HG03558 (cell line): ENCODE results near the gene CCDC178.
"Not testable (repeated sequence)": the region's sequence is repeated elsewhere in the genome, so short reads cannot be mapped to it uniquely, and the experiment has no call there.

Experiments used
- ATAC-seq: cut with Tn5 transposase; IDR thresholded peaks from one replicate; pipeline ENCODE4 v1.9.1; 2021; ENCODE audit warnings: moderate number of reproducible peaks; ENCODE audit not compliant: unreplicated experiment; ENCODE audit errors: extremely low read depth

Gene CCDC178

DNA sequence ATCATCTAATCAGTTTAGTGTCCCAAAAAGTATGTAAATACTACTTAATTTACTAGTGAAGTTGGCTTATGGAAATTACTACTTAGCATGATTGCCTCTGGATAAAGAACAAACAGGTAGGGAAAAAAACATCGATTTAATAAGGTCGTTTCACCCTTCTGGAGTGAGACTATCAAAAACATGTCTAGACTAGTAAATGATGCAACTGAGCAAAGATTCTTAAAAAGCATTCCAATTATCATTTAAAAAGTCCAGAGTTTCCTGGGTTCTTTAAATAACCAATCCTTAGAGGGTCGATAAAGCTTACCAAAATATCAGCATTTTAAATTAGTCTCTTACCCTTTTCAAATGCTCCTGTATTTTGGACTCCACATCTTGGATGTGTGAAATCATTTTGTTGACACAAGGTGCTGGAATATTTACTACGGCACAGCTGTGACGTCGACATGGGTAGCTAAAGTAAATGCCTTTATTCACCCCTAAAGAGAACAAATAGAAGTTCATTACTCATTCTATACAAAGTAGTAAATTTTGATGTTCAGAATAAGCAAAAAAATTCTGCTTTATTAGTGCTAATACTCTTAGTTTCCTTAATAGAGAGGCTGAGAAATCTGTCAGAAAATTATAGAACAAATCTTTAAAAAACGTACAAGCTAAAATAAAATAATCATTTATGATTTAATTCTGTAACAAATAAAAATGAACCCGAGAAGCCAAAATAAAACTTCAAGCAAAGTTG, 70.6 kb downstream of the CCDC178 start:
- no peak for ATAC-seq

DNA sequence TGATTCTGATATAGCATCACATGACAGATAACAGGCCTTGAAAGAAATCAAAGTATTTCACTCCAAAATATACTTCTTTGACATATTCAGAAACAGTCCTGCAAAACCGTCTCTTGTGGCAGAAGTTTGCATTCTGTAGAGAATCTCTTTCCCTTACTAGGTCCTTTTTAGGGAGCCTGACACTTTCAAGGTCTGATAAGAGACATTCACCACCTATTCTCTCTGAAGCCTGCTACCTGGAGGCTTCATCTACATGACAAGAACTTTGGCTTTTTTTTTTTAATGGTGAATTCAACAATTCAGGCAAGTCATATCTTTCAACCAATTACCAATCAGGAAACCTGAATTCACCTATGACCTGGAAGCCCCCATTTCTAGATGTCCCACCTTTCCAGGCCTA, 83.8 kb downstream of the CCDC178 start:
- no peak for ATAC-seq

DNA sequence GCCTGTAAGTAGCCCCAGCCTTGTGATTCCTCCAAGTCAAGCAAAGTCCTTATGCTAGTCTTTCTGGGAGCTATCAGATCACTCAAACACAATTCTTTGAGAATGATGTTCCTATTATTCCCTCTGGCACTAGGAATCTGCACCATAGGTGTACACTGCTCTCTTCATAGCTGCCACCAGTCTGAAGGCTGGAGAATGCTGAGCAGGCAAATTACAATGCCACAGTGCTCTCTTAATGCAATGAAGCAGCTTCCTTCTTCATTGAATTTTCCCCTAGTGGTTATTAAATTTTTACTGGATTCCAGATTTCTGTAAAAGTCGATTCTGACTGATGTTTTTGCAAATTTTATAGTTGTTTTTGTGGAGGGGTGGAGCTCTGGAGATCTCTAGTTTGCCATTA, 84.8 kb downstream of the CCDC178 start:
- ATAC-seq: no peak

DNA sequence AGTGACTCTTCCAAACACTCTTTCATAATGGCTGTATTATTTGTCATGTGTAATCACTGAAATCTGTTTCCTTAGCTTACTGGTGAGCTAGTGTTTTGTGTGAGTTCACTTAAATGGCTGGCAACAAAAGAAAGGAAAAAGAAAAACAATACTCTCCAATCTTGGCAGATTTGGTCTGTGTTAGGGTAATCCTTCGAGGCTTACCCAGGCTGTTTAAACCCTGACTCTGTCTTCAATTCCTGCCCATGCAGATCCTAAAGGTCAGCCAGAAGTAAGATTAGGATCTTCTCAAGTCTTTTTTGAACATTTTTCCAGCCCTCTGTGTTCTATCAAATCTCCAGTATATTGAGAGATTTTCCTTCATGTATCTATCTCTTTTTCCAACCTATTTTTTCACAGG, 85.3 kb downstream of the CCDC178 start:
- no peak for ATAC-seq

DNA sequence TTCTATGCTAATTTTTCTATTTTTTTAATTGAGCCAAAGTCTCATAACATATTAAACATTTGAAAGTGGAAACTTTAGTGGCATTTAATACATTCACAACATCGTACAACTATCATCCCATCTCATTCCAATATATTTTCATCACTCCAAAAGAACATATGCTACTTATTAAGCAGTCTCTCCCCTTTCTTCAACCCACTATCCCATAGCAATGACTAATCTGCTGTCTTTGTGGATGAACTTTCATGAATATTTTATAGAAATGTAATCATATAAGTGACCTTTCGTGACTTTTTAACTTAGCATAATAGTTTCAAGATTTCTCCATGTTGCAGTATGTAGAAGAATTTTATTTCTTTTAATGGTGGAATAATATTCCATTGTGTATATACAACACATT, 90.3 kb downstream of the CCDC178 start:
- no peak for ATAC-seq

DNA sequence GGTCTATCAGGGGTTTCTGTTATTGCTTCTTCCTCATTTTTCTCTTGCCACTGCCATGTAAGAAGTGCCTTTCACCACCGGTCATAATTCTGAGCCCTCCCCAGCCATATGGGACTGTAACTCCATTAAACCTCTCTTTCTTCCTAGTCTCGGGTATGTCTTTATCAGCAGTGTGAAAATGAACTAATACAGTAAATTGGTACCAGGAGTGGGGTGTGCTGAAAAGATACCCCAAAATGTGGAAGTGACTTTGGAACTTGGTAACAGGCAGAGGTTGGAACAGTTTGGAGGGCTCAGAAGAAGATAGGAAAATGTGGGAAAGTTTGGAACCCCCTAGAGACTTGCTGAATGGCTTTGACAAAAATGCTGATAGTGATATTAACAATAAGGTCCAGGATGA, 100.8 kb downstream of the CCDC178 start:
- not testable (repeated sequence) for ATAC-seq

DNA sequence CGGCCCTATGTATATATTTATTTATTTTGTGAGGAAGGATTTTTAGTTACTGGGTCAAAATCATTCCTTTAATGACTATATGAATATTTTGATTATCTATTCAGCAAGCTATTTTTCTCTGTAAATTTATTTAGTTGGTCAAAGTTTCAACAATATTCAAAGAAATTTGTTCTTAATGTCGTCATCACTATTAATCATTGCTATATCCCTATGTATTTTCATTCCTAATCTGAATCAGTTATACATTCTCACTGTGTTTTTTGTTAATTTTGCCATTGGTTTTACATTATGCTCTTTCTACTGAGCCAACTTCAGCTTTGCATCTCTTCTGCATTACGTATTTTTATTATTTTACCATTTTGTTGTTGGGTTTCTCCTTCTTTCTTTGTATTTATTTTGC, 105.7 kb downstream of the CCDC178 start:
- ATAC-seq: no peak

DNA sequence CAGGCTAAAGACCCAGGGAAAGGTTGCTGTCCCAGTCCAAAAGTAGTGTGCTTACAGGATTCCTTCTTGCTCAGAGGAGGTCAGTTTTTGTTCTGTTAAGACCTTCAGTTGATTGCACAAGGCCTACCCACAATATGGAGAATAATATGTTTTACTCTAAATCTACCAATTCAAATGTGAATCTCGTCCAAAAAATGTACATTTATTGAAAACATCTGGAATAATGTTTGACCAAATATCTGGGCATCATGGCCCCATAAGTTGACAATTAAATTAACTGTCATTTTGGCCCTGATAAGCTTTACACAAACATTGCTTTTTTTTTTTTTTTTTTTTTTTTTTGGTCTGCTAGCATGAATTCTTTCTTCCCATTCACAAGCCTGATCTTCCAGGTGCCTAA, 109.8 kb downstream of the CCDC178 start:
- no peak for ATAC-seq

DNA sequence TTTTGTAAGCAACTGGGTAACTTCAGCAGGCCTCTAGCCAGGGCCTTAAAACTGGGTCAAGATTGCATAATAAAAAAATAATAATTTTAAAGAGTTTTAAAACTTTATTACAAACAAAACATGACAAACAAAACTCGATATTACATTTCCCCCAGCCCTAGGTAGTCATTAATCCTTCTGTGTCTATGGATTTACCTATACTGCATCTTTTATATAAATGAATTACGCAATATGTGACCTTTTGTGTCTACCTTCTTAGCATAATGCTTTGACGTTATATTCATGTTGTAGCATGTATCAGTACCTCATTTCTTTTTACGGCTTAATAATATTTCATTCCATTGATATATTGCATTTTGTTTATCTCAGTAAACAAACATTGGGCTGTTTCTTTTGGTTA, 113.5 kb downstream of the CCDC178 start:
- ATAC-seq: no peak

DNA sequence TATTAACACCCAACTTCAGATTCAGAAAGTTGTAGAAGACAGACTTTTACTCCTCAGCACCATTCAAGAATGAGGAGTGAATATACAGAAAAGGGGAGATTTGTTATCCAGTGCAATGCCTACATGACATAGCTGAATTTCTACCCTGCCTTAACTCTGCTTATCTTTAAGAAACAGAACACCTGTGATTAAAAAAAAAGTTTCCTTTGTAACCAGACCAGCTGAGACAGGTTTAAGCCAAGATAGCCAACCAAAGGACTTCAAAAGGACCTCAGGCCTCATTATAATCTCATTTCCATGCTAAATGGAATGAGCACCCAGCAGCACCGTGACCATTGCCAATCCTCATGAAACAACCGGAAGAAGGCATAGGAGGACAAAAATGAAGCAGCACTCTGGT, 122.9 kb downstream of the CCDC178 start:
- no peak for ATAC-seq

DNA sequence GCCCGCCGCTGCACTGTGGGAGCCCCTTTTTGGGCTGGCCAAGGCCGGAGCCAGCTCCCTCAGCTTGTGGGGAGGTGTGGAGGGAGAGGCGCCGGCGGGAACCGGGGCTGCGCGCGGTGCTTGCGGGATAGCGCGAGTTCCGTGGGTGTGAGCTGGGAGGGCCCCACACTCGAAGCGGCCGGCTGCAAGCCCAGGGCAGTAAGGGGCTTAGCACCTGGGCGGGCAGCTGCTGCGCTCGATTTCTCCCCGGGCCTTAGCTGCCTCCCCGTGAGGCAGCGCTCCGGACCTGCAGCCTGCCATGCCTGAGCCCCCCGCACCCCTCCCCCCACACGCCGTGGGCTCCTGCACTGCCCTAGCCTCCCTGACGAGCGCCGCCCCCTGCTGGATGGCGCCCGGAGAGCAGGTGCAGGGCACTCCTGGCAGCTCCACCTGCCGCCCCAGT, 124.4 kb downstream of the CCDC178 start:
- ATAC-seq: no peak

DNA sequence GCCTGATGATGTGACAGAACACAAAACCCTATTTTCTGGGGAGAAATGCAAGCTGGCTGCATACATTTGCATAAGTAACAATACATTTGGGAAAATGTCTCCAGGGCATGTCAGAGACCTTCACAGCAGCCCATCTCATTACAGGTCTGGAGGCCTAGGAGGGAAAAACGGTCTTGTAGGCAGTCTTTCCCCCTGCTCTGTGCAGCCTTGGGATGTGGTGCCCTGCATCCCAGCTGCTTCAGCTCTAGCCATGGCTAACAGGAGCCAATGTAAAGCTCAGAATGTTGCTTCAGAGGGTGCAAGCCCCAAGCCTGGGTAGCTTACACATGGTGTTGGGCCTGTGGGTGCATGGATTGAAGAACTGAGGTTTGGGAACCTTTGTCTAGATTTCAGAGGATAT, 133.0 kb downstream of the CCDC178 start:
- no peak for ATAC-seq

DNA sequence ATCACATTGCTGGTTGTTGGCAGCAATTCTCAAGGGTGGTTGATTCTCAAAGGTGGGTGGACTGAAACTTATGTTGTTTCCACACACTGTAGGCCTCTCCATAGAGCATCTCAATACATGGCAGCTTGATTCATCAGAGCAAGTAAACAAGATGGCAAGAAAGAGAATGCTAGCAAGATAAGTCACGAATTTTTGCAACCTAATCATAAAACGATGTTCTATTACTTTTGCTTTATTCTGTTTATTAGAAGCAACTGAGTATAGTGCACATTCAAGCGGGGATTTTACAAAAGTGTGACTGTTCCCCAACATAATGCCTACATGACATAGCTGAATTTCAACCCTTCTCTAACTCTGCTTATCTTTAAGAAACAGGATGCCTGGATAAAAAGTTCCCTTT, 136.2 kb downstream of the CCDC178 start:
- no peak for ATAC-seq

DNA sequence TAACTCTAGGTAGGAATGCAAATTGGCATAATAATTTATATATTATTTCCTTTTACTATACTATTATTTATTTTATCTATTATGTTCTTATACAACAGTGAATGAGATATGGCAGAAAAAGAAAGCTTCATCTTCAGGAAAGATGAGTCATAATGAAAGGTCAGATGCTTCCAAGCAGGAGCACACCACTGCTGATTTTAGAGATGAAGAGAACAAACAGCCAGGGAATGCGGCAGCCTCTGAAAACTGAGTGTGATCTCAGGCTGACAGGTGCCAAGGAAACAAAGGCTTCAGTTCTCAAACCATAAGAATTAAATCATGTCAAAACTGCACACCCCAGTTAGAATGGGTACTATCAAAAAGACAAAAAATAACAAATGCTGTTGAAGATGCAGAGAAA, 149.0 kb downstream of the CCDC178 start:
- no peak for ATAC-seq

DNA sequence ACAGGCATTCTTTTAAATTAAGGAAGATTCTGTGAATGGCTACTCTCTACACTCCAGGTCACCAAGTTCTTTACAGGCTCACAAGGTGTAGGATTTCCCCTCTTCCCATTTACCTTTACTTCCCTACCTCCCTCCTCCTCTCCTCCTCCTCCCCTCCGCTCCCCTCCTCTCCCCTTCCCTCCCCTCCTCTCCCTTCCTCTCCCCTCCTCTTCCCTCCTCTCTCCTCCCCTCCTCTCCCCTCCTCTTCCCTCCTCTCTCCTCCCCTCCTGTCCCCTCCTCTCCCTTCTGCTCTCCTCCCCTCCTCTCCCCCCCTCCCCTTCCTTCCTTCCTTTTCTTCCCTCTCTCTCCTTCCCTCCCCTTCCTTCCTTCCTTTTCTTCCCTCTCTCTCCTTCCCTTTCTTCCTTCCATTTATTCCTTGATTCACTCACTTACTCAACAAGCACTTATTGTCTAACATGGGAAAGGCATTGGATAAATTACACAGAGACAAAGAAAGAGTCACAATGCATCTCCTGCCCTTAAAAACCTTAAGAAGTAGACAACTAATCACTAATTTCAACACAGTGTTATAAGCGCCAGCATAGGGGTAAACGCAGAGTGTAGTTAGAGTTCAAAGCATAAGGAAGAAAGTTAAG, 152.3 kb downstream of the CCDC178 start:
- no peak for ATAC-seq

DNA sequence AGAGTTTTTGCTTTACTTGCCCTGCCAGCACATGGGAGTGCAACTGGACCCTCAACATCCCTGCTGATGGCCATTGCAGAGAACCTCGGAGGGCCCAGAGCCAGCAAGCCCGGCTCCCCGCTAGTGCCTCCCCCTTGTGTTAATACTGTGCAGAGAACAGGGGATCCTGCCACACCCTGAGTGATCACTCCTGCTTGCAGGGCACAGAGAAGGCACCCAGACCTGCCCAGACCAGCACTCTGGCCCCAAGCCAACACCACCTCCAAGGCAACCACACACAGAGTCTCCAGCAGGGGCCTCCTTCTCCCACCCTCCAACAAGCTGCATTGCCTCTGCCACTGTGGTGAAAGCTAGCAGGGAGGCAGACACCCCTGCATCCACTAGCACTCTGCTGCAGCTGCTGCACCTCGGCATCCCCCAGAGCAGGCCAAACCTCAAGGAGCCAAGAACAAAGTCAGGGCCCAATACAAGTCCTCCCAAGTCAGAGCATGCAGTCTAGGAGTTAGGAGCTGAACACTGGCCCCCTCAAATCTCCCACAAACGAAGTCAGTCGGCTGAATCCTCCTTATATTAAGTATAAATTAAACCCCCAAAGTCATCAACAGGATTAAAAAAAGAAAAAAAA, 157.7 kb downstream of the CCDC178 start:
- no peak for ATAC-seq

DNA sequence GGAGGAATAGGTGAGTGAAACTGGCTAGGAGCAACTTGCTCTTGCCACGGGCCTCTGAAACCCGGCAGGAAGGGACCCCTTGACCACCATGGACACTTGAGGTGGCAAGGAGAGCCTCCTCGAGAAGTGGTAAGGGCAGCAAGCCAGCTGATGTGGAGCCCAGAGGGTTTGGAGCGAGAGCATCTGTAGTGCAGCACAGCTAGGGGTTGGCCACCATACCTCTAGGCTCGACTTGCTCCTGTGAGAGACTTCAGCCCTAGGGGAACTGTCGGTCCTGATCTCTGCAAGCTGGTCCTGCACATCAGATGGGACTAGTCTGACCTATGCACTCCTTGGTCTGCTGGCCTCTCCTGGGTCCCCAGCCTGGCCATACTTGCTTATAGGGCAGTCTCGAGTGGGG, 158.4 kb downstream of the CCDC178 start:
- no peak for ATAC-seq

DNA sequence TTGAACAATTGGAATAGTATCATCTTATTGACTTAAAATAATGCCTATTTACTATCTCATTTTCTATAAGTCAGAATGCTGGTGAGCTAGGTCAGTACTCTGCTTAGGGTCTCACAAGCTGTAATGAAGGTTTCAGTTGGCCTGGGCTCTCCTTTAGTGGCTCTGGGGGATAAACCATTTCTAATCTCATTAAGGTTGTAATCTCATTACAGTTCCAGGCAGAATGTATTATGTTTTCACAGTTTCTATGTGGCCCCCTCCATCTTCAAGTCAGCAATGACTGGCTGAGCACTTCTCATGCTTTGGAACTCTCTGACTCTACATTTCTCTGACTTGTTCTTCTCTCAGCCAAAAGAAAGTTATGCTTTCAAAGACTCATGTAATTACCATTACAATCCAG, 163.1 kb downstream of the CCDC178 start:
- ATAC-seq: no peak

DNA sequence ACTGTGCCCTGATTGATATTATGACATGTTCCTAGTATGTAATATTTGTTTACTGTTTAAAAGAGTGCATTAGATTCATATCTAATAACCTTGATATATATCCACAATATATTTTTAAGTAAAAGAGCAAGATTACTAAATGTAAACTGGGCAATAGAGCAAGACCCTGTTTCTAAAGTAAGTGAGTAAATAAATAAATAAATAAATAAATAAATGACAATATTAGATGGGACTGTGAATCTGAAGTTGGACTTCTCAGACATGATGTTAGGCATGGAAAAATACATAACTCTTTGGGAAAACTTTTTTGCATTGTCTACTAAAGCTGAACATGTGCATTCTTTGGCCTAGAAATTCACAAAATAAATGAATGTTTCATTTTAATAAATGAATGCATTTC, 164.7 kb downstream of the CCDC178 start:
- ATAC-seq: no peak

DNA sequence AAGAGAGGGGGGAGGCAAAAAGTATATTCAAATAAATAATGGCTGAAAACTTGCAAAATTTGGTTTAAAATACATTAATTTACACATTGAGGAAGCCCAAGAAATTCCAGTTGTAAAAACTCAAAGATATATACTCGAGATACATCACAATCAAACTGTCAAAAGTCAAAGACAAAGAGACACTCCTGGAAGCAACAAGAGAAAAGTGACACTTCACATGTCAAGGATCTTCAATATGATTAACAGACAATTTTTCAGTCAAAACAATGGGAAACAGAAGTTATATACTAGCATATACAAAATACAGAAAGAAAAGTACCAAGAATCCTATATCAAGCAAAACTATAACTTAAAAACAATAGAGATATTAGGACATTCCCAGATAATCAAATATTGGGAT, 170.2 kb downstream of the CCDC178 start:
- no peak for ATAC-seq

DNA sequence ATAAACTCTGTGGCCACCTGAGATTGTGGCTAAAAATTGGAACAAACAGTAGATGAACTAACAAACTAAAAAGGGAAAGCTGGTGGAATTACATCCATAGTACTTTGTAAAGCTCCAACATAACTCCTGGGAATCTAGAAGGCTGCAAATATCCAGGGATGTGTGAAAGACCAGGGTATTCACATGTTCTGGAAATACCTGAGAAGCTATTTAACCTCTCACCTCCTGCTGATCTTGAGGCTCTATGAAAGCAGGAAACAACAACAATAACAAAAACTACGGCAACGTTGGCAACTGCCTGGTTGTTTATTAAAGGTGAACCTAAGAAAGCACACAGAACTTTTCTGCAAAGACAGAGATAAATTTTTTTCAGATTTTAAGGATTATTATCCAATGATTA, 171.3 kb downstream of the CCDC178 start:
- no peak for ATAC-seq

DNA sequence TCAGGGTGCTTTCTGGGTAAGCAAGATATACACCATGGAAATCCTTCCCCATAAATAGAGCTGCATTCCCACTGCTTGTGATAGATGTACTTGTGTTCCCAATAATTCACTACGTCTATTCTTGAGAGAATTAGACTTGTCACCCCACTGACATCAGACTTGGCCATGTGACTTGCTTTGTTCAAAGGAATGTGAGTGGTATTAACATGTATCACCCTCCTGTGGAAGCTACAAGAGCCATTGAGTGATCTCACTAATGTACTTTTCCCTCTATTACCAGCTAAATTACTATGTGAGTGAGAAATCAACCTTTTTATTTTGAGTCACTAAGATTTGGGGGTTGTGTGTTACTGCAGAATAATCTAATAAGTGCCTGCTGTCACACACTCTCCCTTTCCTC, 176.0 kb downstream of the CCDC178 start:
- no peak for ATAC-seq
